HepG2 (cell line): ENCODE measurements around the gene PCDH7. TPM values are rescaled to one million over a fixed set of nuclear protein-coding genes. Genes with fewer than 3 reads are reported as not detected.

Experiments used
- ATAC-seq: fragments of 200-7000 bp; cut with Tn5 transposase; 3 replicates; pipeline ENCODE4 v1.9.1; 2020; ENCODE audit warnings: mild to moderate bottlenecking, moderate library complexity
- BruUV-seq: library from RNA; stranded (reverse); fragments of 400-500 nt; replicated peaks from 2 replicates; lab custom pipeline; 2021; lab: Mats Ljungman, UMichigan
- CTCF ChIA-PET: fragments of 300-600 bp; formaldehyde crosslinking; extraction: SDS; loops from one replicate; lab custom pipeline; 2021; ENCODE audit warnings: low total read pairs, inconsistent platforms, low intra/inter-chr PET ratio; lab: Yijun Ruan, JAX
- POLR2A ChIA-PET: fragments of 350-600 bp; sonication (Branson Sonifier 250); formaldehyde crosslinking; loops from one replicate; lab custom pipeline; 2020; ENCODE audit warnings: antibody characterized with exemption, inconsistent platforms; lab: Yijun Ruan, JAX
- DNase-seq: peaks from one replicate; pipeline ENCODE4 v3.0.0-alpha.2; 2015; ENCODE audit warnings: low spot score
- FAIRE-seq: peaks from 3 replicates; lab custom pipeline; 2011; peaks lifted over from hg19 to GRCh38; lab: Jason Lieb, UNC
- H2AFZ ChIP-seq: one replicate; pipeline ENCODE4 v1.6.1; 2011; ENCODE audit warnings: low read length, inconsistent platforms
- H3K27ac ChIP-seq: fragments of 300-600 bp; 3 replicates; pipeline ENCODE4 v1.8.0; 2011; ENCODE audit warnings: mixed run types, mild to moderate bottlenecking, mixed read lengths, low read length, inconsistent platforms; ENCODE audit not compliant: insufficient read depth; ENCODE audit errors: extremely low read length
- H3K27me3 ChIP-seq, 2 experiments: fragments of 200-600 bp in 1 of 2; 2 replicates in 1 of 2; 3 replicates in 1 of 2; pipeline versions ENCODE4 v1.6.0 to v1.8.0; 2011; ENCODE audit warnings: low read length in 2 of 2, mild to moderate bottlenecking in 2 of 2, moderate library complexity in 2 of 2, inconsistent platforms in 1 of 2; ENCODE audit not compliant: insufficient read depth in 2 of 2, control insufficient read depth in 1 of 2
- H3K36me3 ChIP-seq, 2 experiments: fragments of 200-600 bp in 1 of 2; replicated peaks in 1 of 2; 2 replicates in 1 of 2; 3 replicates in 1 of 2; pipeline versions ENCODE4 v1.5.1 to v1.8.0; 2011; ENCODE audit warnings: low read length in 2 of 2, inconsistent platforms in 1 of 2; ENCODE audit not compliant: insufficient read depth in 2 of 2, control insufficient read depth in 1 of 2
- H3K4me1 ChIP-seq: 2 replicates; pipeline ENCODE4 v1.5.1; 2012; ENCODE audit warnings: low read length, inconsistent platforms; ENCODE audit not compliant: insufficient read depth
- H3K4me2 ChIP-seq: 2 replicates; pipeline ENCODE4 v1.6.0; 2011; ENCODE audit warnings: low read depth, low read length, inconsistent platforms
- H3K4me3 ChIP-seq, 3 experiments: fragments of 200-600 bp in 1 of 3; sonication (generic), shearing (Covaris generic) in 1 of 3; replicated peaks in 1 of 3; 2 replicates each; pipeline ENCODE4 v1.5.1; 2011 to 2016; ENCODE audit warnings: low read length in 3 of 3, inconsistent platforms in 2 of 3, low read depth in 2 of 3, mild to moderate bottlenecking in 2 of 3, control low read depth in 1 of 3, mixed read lengths in 1 of 3; ENCODE audit not compliant: insufficient read depth in 1 of 3
- H3K79me2 ChIP-seq: one replicate; pipeline ENCODE4 v1.6.1; 2011; ENCODE audit warnings: low read length, inconsistent platforms; ENCODE audit not compliant: insufficient read depth
- H3K9ac ChIP-seq: 2 replicates; pipeline ENCODE4 v1.6.0; 2011; ENCODE audit warnings: mild to moderate bottlenecking, low read depth, low read length, inconsistent platforms; ENCODE audit not compliant: insufficient read depth
- H3K9me3 ChIP-seq: 2 replicates; pipeline ENCODE4 v1.5.1; 2012; ENCODE audit warnings: mild to moderate bottlenecking, low read length
- H4K20me1 ChIP-seq: 2 replicates; pipeline ENCODE4 v1.6.0; 2011; ENCODE audit warnings: inconsistent platforms, mild to moderate bottlenecking, low read length, moderate library complexity; ENCODE audit not compliant: insufficient read depth
- AKAP8 ChIP-seq: sonication (generic); formaldehyde crosslinking; IDR thresholded peaks from 2 replicates; pipeline ENCODE4 v1.5.1; 2020; ENCODE audit warnings: mild to moderate bottlenecking, missing genetic modification reagents
- ELF3 ChIP-seq: IDR thresholded peaks from 2 replicates; pipeline ENCODE4 v1.6.1; 2016; ENCODE audit warnings: missing genetic modification reagents, missing compliant biosample characterization
- PLSCR1 ChIP-seq: sonication (generic); formaldehyde crosslinking; IDR thresholded peaks from 2 replicates; pipeline ENCODE4 v1.5.0; 2020; ENCODE audit warnings: missing genetic modification reagents, mild to moderate bottlenecking, borderline replicate concordance
- ZFYVE20 ChIP-seq: sonication (generic); formaldehyde crosslinking; IDR thresholded peaks from 2 replicates; pipeline ENCODE4 v1.8.0; 2023; ENCODE audit warnings: low read depth, mild to moderate bottlenecking, moderate library complexity, missing genetic modification reagents, borderline replicate concordance
- ZNF530 ChIP-seq: sonication (generic); formaldehyde crosslinking; IDR thresholded peaks from 2 replicates; pipeline ENCODE4 v1.5.0; 2020; ENCODE audit warnings: low read depth, mild to moderate bottlenecking, missing genetic modification reagents
- ZNF850 ChIP-seq: sonication (generic); formaldehyde crosslinking; conservative IDR thresholded peaks from 2 replicates; pipeline ENCODE4 v1.9.0; 2021; ENCODE audit warnings: mild to moderate bottlenecking, missing genetic modification reagents
- WGBS: methylation state at CpG from one replicate; pipeline ENCODE4 v1.1.6; 2017; ENCODE audit warnings: low lambda C conversion rate; 5-methylcytosine and 5-hydroxymethylcytosine counted together
- in situ Hi-C: cut with HindIII; loops from 2 replicates; pipeline ENCODE4 v1.10.0; 2017; ENCODE audit warnings: low pct_unique_long_range_greater_than_20kb; ENCODE audit not compliant: extremely low pct_ligation_motif_present
- intact Hi-C: fragments of 100-400 bp; cut with micrococcal nuclease; formaldehyde crosslinking; loops from one replicate; pipeline ENCODE4 v1.10.0; 2022; ENCODE audit not compliant: unreplicated experiment
- polyA plus RNA-seq, 8 experiments: library from polyadenylated mRNA; depleted of rRNA in 3 of 8; stranded (reverse) in 7 of 8; unstranded in 1 of 8; fragments of >200 nt; fragmentation: Illumina TruSeq in 4 of 8; extraction: Trizol in 4 of 8; gene quantifications; 2 replicates each; pipeline versions ENCODE4 v1.2.1 to v1.2.3, GENCODE V29; 2011 to 2016; ENCODE audit warnings: low read depth in 4 of 8, missing spikeins in 1 of 8, mixed read lengths in 1 of 8; ENCODE audit not compliant: insufficient read depth in 1 of 8
- total RNA-seq, 5 experiments: library from RNA; depleted of rRNA; stranded (reverse); fragments of >200 nt; fragmentation: Illumina TruSeq; extraction: Trizol; gene quantifications; 2 replicates each; pipeline ENCODE4 v1.2.3, GENCODE V29; 2016; ENCODE audit warnings: low read depth in 1 of 5
- TF ChIP-seq, protein P1 (sequence below): sonication (generic); formaldehyde crosslinking; IDR thresholded peaks from 2 replicates; pipeline ENCODE4 v1.4.0; 2020; ENCODE audit warnings: missing genetic modification reagents
- TF ChIP-seq, protein P2 (sequence below): IDR thresholded peaks from 2 replicates; pipeline ENCODE4 v1.6.1; 2012; ENCODE audit warnings: inconsistent platforms
- TF ChIP-seq, protein P3 (sequence below): sonication (generic); formaldehyde crosslinking; IDR thresholded peaks from 2 replicates; pipeline ENCODE4 v1.4.0; 2020; ENCODE audit warnings: mild to moderate bottlenecking, low read depth, missing genetic modification reagents
- TF ChIP-seq, protein P4 (sequence below): sonication (generic); formaldehyde crosslinking; IDR thresholded peaks from 2 replicates; pipeline ENCODE4 v1.5.1; 2020; ENCODE audit warnings: missing genetic modification reagents, mild to moderate bottlenecking, borderline replicate concordance
- TF ChIP-seq, protein P5 (sequence below): sonication (generic); formaldehyde crosslinking; IDR thresholded peaks from 2 replicates; pipeline ENCODE4 v1.4.0; 2020; ENCODE audit warnings: missing genetic modification reagents
- TF ChIP-seq, protein P6 (sequence below): sonication (generic); formaldehyde crosslinking; IDR thresholded peaks from 2 replicates; pipeline ENCODE4 v1.8.0; 2022; ENCODE audit warnings: mild to moderate bottlenecking, missing genetic modification reagents

PCDH7 gene
- total and polyA plus RNA-seq, 2 of the 13 experiments (the other 11 are each of a cell fraction or from before 2014, with no cell fraction given), result not detected

- no peak for DNase-seq
- Histone ChIP-seq H3K4me1 (no peaks in the 10 kb centered on the region), H3K79me2 (no peaks in the 10 kb centered on the region), H3K9ac (no peak overlapping the region), H3K27me3 (no peaks in the 10 kb centered on the region; a peak in 1 of 5 replicates), H3K27ac (no peak overlapping the region), H3K9me3 (no peaks in the 10 kb centered on the region), H3K4me2 (no peak overlapping the region), H2AFZ (no peak overlapping the region), H3K36me3 (no peaks in the 10 kb centered on the region), H4K20me1 (no peaks in the 10 kb centered on the region), H3K4me3 (no peak overlapping the region)
- ChIA-PET POLR2A (no interaction called here), CTCF (no interaction called here)
- BruUV-seq, result no TSS peak
- WGBS, result 0% methylated on average over 2 of the region's 2 CpGs
- intact Hi-C loops (no loop called here), in situ Hi-C loops (no loop called here)
- ATAC-seq, result no peak
- no peak for FAIRE-seq
- TF ChIP-seq ZNF850 (CRISPR knock-in tag), result no peak
- TF ChIP-seq, protein P1, sequence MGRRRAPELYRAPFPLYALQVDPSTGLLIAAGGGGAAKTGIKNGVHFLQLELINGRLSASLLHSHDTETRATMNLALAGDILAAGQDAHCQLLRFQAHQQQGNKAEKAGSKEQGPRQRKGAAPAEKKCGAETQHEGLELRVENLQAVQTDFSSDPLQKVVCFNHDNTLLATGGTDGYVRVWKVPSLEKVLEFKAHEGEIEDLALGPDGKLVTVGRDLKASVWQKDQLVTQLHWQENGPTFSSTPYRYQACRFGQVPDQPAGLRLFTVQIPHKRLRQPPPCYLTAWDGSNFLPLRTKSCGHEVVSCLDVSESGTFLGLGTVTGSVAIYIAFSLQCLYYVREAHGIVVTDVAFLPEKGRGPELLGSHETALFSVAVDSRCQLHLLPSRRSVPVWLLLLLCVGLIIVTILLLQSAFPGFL (CRISPR knock-in tag), result no peak
- no peak for TF ChIP-seq ZFYVE20 (CRISPR knock-in tag)
- TF ChIP-seq, protein P2, sequence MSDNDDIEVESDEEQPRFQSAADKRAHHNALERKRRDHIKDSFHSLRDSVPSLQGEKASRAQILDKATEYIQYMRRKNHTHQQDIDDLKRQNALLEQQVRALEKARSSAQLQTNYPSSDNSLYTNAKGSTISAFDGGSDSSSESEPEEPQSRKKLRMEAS, result no peak
- TF ChIP-seq, protein P3, sequence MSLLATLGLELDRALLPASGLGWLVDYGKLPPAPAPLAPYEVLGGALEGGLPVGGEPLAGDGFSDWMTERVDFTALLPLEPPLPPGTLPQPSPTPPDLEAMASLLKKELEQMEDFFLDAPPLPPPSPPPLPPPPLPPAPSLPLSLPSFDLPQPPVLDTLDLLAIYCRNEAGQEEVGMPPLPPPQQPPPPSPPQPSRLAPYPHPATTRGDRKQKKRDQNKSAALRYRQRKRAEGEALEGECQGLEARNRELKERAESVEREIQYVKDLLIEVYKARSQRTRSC, result no peak
- TF ChIP-seq ZNF530 (CRISPR knock-in tag), result no peak
- TF ChIP-seq, protein P4, sequence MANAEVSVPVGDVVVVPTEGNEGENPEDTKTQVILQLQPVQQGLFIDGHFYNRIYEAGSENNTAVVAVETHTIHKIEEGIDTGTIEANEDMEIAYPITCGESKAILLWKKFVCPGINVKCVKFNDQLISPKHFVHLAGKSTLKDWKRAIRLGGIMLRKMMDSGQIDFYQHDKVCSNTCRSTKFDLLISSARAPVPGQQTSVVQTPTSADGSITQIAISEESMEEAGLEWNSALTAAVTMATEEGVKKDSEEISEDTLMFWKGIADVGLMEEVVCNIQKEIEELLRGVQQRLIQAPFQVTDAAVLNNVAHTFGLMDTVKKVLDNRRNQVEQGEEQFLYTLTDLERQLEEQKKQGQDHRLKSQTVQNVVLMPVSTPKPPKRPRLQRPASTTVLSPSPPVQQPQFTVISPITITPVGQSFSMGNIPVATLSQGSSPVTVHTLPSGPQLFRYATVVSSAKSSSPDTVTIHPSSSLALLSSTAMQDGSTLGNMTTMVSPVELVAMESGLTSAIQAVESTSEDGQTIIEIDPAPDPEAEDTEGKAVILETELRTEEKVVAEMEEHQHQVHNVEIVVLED (CRISPR knock-in tag), result no peak
- TF ChIP-seq AKAP8 (CRISPR knock-in tag), result no peak
- no peak for TF ChIP-seq ELF3 (CRISPR knock-in tag)
- no peak for TF ChIP-seq PLSCR1 (CRISPR knock-in tag)
- TF ChIP-seq, protein P5, sequence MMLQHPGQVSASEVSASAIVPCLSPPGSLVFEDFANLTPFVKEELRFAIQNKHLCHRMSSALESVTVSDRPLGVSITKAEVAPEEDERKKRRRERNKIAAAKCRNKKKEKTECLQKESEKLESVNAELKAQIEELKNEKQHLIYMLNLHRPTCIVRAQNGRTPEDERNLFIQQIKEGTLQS (CRISPR knock-in tag), result no peak
- TF ChIP-seq, protein P6, sequence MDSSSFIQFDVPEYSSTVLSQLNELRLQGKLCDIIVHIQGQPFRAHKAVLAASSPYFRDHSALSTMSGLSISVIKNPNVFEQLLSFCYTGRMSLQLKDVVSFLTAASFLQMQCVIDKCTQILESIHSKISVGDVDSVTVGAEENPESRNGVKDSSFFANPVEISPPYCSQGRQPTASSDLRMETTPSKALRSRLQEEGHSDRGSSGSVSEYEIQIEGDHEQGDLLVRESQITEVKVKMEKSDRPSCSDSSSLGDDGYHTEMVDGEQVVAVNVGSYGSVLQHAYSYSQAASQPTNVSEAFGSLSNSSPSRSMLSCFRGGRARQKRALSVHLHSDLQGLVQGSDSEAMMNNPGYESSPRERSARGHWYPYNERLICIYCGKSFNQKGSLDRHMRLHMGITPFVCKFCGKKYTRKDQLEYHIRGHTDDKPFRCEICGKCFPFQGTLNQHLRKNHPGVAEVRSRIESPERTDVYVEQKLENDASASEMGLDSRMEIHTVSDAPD, result no peak
Measured at GRCh38 chr4:30726090-30726675, 6.0 kb downstream of the PCDH7 start.
